Bronchial epithelial cell (primary cell): ENCODE results near the gene SELENBP1. TPM values are rescaled to one million over a fixed set of nuclear protein-coding genes. Genes with fewer than 3 reads are reported as not detected.

Experiments
- DNase-seq: peaks from one replicate; pipeline ENCODE4 v3.0.0-alpha.2; 2010; ENCODE audit warnings: low read depth
- FAIRE-seq: peaks from 2 replicates; lab custom pipeline; 2011; peaks lifted over from hg19 to GRCh38; lab: Jason Lieb, UNC
- H3K27me3 ChIP-seq: 2 replicates; pipeline ENCODE4 v1.5.1; 2011; ENCODE audit warnings: low read length; ENCODE audit not compliant: control insufficient read depth, insufficient read depth
- H3K36me3 ChIP-seq: 2 replicates; pipeline ENCODE4 v1.5.1; 2011; ENCODE audit warnings: low read length; ENCODE audit not compliant: control insufficient read depth, insufficient read depth
- H3K4me3 ChIP-seq: 2 replicates; pipeline ENCODE4 v1.5.1; 2011; ENCODE audit warnings: mild to moderate bottlenecking, low read depth, low read length, control low read depth
- CTCF ChIP-seq: IDR thresholded peaks from 2 replicates; pipeline ENCODE4 v1.5.1; 2011; ENCODE audit warnings: mild to moderate bottlenecking, moderate library complexity, low read length, control low read depth, inconsistent platforms; ENCODE audit not compliant: insufficient read depth, severe bottlenecking
- total RNA-seq: library from RNA; depleted of rRNA; stranded (reverse); fragments of >200 nt; gene quantifications from 2 replicates; pipeline ENCODE4 v1.2.1, GENCODE V29; 2014

The SELENBP1 gene
- total RNA-seq, 1 donor from 2014 or later: 4.2 TPM

GRCh38 chr1:151342569-151342968 lies 29.9 kb downstream of the SELENBP1 start:
- DNase-seq: no peak
- TF ChIP-seq CTCF: no peak
- Histone ChIP-seq H3K4me3 (no peak overlapping the region), H3K27me3 (no peaks in the 10 kb centered on the region), H3K36me3 (peaks cover 17% of the 10 kb centered on the region)
- no peak for FAIRE-seq

GRCh38 chr1:151342021-151342420 lies 30.5 kb downstream of the SELENBP1 start:
- H3K27me3 ChIP-seq: no peaks in the 10 kb centered on the region
- no peak for DNase-seq
- peaks cover 17% of the 10 kb centered on the region for H3K36me3 ChIP-seq
- TF ChIP-seq CTCF: no peak
- H3K4me3 ChIP-seq: no peak overlapping the region
- FAIRE-seq: no peak

DNA sequence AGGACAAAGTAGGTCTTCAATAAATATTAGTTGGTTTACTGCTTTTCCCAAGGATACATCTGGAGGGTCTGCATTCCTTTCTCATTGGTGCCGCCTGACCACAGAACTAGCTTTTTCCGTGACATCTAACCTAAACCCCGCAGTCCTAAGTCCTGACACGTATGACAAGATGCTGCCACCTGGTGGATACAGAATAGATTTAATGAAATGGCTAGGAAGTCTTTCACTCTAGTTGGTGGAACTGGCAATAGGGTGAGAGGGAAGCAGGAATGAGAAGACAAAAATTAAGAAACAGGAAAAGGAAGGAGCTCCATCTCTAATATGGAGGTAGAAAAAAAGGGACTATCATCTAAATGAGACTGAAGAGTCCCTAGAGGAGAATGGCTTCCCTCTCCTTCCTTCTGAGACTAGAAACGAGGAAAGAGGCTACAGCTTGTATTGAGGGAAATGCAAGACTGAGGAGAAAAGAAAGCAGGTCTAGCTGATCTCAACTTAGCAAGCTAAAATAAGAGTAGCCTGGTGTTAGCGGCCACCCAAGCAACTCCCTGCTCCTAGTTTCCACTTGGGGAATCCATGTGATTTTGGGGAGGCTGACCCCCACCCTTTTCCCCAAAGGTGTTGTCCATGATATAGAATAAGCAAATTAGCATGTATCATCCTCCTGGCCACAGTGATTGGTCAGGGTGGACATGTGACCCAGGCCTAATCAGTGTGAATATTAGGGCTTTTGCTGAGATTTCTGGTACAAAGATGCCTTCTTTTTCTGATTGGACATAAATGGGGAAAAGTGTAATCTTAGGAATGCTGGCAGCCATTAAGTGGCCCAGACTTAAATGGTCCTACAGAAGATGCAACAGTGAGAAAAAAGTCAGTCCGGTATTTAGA lies 31.4 kb downstream of the SELENBP1 start:
- DNase-seq: peak; percentile 74
- Histone ChIP-seq H3K27me3 (no peaks in the 10 kb centered on the region), H3K36me3 (peaks cover 17% of the 10 kb centered on the region), H3K4me3 (no peak overlapping the region)
- no peak for FAIRE-seq
- peak; percentile 58 for TF ChIP-seq CTCF

- Histone ChIP-seq H3K4me3 (no peak overlapping the region), H3K36me3 (no peaks in the 10 kb centered on the region), H3K27me3 (no peaks in the 10 kb centered on the region)
- FAIRE-seq (no peak), DNase-seq (no peak)
- no peak for TF ChIP-seq CTCF
Measured at GRCh38 chr1:151336556-151336955, 35.9 kb downstream of the SELENBP1 start.

DNA sequence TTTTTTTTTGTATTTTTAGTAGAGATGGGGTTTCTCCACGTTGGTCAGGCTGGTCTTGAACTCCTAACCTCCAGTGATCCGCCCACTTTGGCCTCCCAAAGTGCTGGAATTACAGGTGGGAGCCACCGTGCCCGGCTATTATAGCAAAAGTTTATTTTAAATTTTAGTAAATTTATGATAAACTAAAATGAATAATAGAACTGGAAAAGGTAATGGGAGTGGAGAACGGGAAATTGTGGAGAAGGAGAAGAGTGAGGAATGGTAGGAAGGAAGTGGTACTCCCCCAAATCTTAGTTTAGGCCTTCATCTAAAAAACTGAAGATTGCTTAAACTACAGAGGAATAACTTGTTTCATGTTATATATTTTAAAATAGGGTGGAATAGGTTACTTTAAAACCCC lies 37.7 kb downstream of the SELENBP1 start:
- Histone ChIP-seq H3K36me3 (no peaks in the 10 kb centered on the region), H3K4me3 (no peak overlapping the region), H3K27me3 (no peaks in the 10 kb centered on the region)
- DNase-seq (no peak), FAIRE-seq (no peak)
- no peak for TF ChIP-seq CTCF
